Putamen (tissue), 1 donor: ENCODE data around the gene SRSF4.
A peak's percentile ranks its signal among the peaks of the same experiment; 100 is the strongest.
"Not testable (repeated sequence)": the region's sequence is repeated elsewhere in the genome, so short reads cannot be mapped to it uniquely, and the experiment has no call there.

Source experiments
- DNase-seq: peaks from one replicate; pipeline ENCODE4 v3.0.0-alpha.2; 2016; ENCODE audit warnings: low spot score

Gene SRSF4

DNA sequence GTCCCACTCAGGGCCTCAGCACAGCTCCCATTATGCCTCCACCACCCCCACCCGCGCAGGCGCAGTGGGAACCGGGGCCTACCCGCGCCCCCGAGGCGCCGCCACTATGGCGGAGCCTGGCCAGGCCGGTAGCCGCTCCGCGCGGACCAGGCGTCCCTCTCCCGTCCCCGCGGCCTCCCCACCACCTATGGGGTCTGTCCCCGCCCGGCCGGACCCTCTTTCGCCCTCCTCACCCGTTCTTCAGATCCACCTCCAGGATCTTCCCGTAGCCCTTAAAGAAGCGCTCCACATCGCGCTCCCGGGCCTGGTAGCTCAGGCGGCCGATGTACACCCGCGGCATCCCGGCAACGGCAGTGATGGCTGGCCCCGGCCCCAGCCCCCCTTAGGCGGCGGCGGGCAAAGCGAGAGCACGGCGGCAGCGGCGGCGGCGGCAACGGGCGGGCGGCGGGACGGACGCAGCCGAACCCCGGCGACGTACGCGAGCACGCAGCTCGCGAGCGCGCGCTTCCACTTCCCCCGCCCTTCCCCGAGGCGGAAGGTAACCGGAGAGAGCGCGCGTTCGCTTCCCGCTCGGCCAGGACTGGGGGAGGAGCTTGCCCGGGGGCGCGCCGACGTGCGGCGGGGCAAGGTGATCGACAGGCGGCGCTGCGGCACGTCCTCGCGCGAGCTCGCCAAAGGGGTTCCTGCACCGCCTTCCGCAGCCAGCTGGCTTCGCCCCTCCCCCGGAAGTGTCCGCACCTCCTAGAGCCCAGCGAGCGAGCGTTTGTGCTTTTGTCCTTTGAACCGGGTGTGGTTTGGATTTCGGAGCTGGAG lies at the start of gene SRSF4:
SRSF4 (minus strand) TSS at position 488 of the 813 bp plus-strand sequence; CDS start at position 340, 148 bp downstream.
- DNase-seq: peak; percentile 98

DNA sequence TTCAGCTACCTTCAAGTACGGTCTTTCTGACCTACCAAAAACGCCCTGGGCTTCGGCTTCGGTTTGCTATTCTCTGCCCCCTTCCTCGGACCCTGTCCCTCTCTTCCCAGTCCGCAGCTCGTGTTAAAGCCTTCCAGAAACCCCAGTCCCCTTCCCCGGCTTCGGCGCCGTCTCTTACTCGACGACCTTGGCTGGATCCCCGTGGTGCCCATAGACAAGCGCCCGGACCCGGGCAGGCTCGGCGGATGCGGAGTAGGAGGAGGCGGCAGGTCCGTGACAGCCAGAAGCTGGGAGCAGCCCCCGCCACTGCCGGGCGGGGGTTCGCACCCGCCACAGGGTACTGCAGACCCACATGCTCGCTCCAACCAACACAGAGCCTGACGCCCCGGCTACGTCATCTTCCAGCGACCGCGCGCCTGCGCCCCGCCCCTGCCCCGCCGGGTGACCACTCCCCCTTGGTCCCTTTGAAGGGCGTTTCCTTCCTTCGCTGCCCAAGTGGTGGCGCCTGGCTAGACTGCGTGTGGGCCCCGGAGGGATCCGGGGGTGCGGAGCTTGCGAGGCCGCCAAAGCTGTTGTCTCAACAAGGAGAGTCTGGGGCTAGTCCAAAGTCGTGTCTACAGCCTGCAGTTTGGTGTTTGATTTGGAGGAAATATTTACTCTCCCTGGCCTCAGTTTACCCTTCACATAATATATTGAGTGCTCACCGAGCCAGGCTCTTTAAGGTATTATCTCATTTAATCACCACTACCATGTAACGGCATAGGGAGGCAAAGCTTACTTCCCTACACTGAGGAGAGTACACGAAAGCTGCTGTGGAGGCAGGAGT lies 49.1 kb upstream of the SRSF4 start, which contains the start of gene MECR:
MECR (minus strand) TSS at position 382 of the 826 bp plus-strand sequence; CDS start at position 354, 28 bp downstream.
- DNase-seq: peak; percentile 91

DNA sequence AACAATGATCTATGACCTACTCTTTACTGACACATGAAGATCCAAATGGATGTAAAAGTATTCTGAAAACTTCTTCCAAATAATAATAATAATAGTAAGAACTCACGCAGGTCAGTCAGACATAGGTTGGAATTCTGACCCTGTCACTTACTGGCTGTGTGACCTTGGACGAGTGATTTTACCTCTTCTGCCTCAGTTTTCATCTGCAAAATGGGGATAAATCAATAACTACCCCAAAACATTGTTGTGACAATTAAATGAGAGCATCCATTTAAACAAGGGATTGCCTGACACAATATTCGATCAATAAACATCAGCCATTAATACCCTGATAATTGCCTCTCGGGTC lies 48.5 kb upstream of the SRSF4 start:
- DNase-seq: no peak

DNA sequence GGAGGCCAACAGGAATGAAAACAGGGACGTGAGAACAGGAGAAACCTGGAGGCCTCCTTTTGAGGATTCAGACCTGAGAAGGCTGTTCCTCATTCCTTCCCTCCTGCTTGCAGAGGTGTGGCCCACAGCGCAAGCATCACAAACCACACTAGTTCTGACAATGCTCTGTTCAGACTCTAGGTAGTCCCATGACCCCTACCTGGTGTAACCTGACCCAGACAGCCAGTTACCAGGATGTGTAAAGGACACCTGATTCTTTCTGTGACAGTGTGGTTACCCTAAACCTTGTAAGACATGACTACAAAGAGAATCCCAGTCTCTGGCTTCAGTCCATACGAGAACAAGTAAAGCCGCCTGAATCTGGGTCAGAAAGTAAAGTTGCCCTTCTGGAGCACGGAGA lies 45.8 kb upstream of the SRSF4 start:
- no peak for DNase-seq

DNA sequence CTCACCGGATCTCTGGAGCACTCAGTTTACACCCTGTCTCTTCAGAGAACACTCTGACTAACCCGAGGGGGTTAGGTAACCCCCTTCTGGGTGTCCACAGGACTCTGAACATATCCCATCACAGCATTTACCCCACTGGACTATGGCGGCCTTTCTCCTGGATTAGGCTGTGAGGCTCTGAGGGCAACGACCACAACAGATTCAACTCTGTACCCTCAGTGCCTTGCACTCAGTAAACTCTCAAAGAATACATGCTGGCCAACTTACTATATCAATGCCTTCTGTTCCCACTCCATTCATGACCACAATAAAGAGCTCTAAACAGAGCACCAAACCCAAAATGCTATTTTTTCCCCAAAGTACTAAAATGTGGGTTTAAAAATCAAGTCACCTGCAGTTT lies 43.7 kb upstream of the SRSF4 start:
- DNase-seq: no peak

DNA sequence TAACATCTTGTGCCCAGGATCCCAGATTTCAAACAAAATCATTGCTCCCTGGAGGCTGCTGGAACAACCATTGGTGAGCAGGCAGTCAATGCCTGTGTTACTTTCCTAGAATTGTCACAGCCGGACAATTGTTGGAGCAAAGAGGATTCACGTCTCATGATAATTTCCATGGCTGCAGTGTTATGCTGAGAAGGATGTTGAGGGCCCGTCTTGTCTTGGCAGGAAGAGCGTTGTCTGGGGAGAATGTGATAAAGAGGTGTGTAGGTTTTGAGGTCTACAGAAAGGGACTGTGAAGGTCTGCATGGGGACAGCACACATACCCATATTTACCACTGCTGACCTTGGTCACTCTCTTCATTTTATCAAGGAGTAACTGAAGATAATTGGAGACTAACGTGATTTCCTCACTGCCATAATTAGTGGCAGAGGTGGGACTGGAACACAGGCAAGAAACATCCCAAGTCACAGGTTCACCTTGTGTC lies 42.7 kb upstream of the SRSF4 start:
- DNase-seq: no peak

DNA sequence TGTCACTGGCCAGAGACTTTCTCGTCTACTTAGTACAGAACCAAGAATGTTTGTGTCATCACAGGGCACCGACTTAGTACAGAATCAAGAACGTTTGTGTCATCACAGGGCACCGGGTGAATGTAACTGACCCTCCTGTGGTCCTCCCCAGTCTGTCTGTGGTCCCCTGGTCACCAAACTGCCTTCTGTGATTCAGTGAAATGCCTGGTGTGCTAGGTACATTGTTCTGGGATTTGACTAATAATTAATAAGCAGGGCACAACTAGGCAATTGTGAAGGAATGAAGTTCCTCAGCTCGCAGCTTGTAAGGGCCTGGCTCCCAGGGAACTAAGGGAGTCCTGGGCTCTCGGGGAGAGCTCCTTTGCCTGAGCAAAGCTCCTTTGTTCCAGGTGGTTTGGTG lies 41.8 kb upstream of the SRSF4 start:
- DNase-seq: no peak

DNA sequence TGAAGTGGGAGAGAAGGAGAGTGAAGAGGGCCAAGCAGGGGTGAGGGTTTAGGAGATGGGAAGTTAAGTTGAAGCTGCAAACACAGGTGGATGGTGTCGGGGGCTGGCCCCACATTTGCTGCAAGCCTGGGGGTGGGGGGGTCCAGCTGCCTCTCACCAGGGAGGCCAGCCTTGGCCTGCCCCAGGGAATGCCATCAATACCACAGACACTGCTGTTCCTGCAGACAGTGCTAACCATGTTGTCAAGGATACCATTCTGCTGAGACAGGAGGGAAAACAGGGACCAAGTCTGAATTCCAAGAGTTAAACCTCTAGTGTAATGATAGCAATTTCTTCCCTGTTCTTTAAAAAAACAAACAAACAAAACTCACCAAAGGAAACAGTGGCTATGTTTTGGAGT lies 41.0 kb upstream of the SRSF4 start:
- DNase-seq: no peak

DNA sequence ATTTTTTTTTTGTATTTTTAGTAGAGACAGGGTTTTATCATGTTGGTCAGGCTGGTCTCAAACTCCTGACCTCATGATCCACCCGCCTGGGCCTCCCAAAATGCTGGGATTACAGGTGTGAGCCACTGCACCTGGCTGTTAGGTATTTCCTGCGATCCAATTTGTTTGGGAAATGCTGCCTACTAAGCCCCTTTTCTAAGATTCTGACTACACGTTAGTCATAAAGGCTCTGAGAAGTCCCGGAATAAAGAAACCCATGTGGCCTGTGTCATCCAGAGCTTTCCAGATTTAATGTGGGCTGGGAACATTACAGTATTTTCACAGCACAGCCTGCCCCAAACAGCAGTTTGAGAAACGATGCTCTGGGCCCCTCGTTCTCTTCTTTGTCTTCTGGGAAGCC lies 40.6 kb upstream of the SRSF4 start:
- DNase-seq: not testable (repeated sequence)

DNA sequence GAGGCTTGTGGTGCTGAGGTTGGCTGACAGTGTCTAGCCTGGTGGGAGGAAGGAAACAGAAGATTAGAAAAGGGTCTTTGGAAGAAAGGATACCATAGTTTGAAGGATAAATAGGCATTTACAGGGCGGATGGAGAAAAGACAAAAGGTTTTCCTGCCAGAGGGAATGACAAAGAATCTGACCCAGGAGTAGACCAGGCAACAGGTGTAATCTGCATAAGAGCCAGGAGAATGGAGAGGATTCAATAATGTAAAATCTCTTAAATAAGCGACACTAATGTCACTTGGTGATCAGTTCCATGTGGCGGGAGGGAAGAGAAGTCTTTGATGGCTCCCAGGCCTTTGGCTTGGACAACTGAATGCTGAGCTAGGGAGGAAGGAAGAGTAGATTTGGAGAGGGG lies 39.6 kb upstream of the SRSF4 start:
- DNase-seq: no peak

DNA sequence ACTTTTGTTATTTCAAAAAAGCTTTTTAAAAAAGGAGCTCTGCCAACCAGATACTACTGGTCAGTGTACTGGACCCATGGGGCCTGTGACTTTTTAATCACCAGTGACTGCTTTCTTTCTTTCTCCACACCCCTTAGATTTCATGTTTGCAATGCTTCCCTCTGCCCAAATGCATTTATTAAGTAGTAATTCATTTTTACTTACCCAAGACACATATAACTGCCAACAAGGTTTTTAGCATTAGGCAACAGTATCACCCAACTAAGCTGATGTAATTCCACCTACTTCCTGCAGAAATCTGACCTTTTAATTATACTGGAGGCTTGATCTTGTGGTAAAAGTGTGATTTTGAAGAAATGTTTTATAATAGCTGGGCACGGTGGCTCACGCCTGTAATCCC lies 36.5 kb upstream of the SRSF4 start:
- no peak for DNase-seq

DNA sequence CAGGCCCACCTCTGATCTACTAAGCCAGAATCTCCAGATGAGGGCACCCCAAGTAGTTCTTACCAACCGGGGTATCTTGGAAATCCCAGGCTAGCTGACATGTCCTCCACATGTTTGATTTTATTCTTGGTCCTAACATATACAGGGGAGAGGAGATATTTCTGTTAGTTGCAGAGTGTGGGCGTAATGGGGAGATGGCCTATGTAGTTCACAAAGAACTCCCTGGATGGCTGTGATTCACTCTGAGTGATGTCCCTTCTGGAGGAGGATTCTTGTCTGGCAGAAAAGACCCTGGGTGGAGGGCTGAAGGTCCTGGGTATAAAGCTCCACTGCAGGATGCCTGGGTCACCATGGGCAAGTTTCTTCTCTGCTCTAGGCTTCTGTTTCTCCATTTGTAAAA lies 35.9 kb upstream of the SRSF4 start:
- no peak for DNase-seq

DNA sequence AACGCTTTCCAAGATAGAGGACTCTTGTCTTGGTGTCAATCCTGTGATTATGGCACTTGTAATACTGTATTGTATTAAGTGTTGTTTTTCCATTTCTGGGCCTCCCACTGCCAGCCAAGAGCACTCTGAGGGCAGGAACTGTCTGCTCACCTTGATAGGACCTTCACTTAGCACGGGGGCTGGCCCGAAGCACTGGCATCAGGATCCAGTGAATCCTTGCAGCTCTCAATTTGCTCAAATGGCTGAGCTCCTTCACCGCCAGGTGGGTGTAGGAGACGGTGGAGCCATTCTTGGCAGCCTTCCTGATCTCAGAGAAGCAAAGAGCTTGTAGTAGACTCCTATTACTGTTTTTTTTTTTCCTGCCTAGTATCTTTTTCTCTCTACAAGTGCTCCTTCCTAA lies 31.4 kb upstream of the SRSF4 start:
- peak; percentile 72 for DNase-seq

DNA sequence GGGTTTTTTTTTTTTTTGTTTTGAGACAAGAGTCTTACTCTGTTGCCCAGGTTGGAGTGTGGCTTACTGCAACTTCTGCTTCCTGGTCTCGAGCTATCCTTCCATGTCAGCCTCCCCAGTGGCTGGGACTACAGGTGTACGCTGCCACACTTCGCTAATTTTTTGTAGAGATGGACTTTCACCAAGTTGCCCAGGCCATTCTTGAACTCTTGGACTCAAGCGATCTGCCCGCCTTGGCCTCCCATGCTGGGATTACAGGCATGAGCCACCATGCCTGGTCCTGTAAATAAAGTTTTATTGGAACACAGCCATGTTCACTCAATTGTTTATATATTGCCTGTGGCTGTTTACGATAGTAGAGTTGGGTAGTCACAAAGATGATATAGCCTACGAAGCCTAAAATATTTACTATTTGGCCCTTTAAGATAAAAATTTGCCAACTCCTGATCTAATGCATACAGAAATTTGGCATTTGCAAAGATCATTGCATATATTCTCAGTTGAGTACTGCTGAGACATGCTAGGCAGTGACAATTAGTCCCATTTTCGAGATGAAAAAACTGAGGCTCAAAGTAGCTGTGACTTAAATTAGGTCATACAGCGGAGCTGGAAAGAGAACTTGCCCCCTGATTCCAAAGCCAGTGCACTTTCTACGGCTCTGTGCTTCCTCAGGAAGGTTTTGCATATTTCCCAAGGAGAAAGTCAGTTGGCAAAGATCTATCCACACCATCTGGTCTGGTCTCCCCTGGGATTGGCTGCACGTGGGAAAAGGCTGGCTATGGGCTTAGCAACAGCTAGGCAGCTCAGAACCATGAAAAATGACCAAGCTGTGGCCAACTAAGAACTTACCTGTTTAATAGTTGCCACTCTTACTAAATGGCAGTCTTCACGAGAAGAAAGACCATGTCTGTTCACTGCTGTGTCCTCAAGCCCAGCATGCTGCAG lies 29.7 kb upstream of the SRSF4 start:
- no peak for DNase-seq

DNA sequence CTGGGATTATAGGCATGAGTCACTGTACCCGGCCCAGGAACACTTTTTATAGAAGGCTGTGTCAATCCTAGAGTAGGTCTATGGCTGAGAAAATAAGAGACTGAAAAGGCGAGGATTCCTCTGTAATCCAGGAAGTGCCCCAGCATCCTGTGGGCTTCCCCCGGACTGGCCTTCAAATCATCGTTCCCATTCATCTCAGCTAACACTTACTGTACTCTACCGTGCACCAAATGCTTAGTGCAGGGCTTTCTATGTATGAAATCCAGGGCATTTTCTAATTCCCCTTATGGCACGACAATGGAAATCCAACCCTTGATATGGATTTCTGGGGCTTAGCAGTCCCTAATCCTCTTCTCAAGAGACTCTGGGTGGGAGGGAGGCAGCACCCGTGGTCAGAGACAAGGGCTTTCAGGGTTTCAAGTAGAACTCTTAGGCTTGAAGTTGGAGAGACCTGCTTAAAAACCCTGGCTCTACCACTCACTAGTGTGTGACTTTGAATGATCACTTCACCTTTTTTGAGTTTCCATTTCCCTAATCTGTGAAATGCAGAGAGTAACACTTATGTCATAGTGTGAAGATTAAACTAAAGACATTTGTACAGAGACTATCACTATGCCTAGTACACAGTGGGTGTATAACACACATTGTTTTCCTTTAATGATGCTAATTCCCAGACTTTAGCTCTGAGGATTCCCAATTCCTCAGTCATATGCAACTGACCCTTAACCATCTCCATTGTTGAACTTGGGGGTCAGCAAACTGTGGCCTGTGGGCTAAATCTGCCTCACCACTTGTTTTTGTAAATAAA lies 28.8 kb upstream of the SRSF4 start:
- DNase-seq: no peak

DNA sequence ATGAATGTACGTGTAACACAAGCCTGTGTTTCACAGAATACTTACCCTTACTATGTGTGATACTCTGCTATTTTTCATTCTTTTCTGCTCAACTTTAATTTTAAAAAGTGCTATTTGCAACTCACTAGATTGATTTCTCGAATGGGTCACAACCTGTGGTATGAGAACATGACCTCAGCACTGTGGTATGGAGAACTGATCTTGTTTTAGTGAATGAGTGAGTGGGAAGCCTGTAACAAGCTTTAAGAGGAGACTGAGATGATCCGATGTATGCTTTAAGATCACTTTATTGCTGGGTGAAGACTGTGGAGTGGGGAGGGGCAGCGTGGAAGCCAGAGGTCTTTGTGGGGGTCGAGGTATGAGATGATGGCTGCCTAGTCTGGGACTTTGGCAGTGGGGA lies 27.5 kb upstream of the SRSF4 start:
- no peak for DNase-seq

DNA sequence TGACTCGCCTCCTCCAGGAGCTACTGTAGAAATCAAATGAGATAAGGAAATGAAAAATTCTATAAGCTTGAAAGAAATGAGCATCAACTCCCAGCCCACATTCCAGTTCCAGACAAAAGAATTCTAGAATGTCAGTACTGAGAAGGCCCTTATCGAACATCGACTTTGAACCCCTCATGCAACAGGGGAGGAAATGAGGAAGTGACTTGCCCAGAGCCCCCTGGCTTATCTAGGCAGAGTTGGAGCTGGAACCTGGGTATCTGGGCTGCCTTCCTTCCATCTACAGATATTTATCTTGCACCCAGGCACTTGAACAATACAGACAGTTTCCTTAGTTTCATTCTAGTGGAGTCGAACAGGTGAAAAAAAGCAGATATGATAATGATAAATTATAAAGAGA lies 26.7 kb upstream of the SRSF4 start:
- no peak for DNase-seq

DNA sequence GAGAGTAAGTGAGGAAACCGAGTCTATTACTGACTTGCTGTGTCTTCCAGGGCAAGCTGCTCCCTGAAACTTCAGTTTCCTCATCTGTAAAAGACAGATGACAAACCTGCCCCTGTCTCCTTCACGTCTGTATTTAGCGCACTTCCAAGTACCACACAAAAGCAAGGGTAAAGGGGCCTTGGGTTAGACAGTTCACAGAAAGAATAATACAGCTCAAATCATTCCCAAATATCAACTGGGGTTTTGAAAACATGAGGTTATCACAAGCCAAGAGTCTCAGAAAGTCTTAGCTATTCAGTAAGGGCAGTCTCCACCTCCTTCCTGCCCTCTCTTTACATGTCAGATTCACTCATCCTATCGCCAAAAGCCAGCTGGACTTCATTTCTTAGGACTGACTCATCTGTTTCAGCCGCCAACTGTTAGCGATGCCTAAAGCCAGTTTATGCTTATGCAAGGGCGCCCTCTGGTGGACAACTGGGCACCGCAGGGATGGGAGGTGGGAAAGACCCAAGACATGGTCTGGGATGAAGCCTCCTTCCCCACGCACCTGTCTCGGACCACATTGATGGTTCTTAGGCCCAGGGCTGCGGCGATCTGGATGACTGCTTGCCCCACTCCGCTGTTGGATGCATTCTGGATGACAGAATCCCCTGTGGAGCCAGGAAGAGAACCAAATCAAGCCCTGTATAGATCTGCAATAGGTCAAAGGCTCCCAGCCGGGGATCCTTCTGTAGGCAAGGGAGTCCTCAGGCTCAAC lies 21.1 kb upstream of the SRSF4 start:
- DNase-seq: peak; percentile 82

DNA sequence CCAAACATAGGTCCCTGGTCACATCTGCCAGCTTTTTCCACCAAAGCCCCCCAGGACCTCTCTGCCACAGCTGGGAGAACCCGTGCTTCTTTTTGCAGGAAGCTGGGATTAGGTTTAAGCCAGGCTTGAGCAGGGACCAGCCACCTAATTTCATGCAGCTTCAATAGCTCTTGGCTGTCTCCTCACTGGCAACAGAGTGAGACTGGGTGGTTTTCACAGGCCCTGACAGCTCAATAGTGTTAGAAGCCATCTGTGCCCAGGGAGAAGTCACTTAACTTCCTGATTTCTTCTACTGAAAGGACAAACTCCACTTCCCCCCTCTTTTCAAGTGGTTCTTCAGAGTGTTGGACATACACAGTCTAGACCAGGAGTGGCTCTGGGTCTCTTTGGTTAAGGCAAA lies 20.4 kb upstream of the SRSF4 start:
- DNase-seq: no peak

DNA sequence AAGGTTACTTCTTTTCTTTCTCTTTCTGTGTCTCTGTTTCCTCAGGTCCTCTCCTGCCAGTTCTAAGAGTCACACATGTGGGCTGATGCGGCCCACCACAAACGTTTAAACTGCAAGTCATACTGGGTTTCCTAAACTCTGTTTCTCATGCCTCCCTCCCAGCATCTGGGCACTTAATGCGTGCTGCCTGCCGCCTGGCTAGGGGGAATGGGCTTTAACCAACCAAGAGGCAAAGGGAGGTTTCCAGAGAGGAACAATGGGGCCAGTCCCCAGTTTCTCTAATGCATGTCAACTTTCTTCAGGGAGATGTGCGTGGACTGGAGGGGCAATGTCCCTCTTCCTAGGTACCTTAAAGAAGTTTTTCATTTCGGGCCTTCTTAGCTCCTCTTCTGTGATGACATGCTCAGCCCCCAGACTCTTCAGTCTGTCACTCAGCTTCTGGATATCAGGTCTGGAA lies 19.9 kb upstream of the SRSF4 start:
- no peak for DNase-seq
